HepG2 (cell line): ENCODE measurements around the gene EIF4E1B. TPM values are rescaled to one million over a fixed set of nuclear protein-coding genes. Genes with fewer than 3 reads are reported as not detected.
A peak's percentile ranks its signal among the peaks of the same experiment; 100 is the strongest.

ENCODE experiments used
- ATAC-seq: fragments of 200-7000 bp; cut with Tn5 transposase; 3 replicates; pipeline ENCODE4 v1.9.1; 2020; ENCODE audit warnings: mild to moderate bottlenecking, moderate library complexity
- BruUV-seq: library from RNA; stranded (reverse); fragments of 400-500 nt; replicated peaks from 2 replicates; lab custom pipeline; 2021; lab: Mats Ljungman, UMichigan
- CTCF ChIA-PET: fragments of 300-600 bp; formaldehyde crosslinking; extraction: SDS; loops from one replicate; lab custom pipeline; 2021; ENCODE audit warnings: low total read pairs, inconsistent platforms, low intra/inter-chr PET ratio; lab: Yijun Ruan, JAX
- POLR2A ChIA-PET: fragments of 350-600 bp; sonication (Branson Sonifier 250); formaldehyde crosslinking; loops from one replicate; lab custom pipeline; 2020; ENCODE audit warnings: antibody characterized with exemption, inconsistent platforms; lab: Yijun Ruan, JAX
- DNase-seq: peaks from one replicate; pipeline ENCODE4 v3.0.0-alpha.2; 2015; ENCODE audit warnings: low spot score
- FAIRE-seq: peaks from 3 replicates; lab custom pipeline; 2011; peaks lifted over from hg19 to GRCh38; lab: Jason Lieb, UNC
- H2AFZ ChIP-seq: one replicate; pipeline ENCODE4 v1.6.1; 2011; ENCODE audit warnings: low read length, inconsistent platforms
- H3K27ac ChIP-seq: fragments of 300-600 bp; 3 replicates; pipeline ENCODE4 v1.8.0; 2011; ENCODE audit warnings: mixed run types, mild to moderate bottlenecking, mixed read lengths, low read length, inconsistent platforms; ENCODE audit not compliant: insufficient read depth; ENCODE audit errors: extremely low read length
- H3K27me3 ChIP-seq, 2 experiments: fragments of 200-600 bp in 1 of 2; 2 replicates in 1 of 2; 3 replicates in 1 of 2; pipeline versions ENCODE4 v1.6.0 to v1.8.0; 2011; ENCODE audit warnings: low read length in 2 of 2, mild to moderate bottlenecking in 2 of 2, moderate library complexity in 2 of 2, inconsistent platforms in 1 of 2; ENCODE audit not compliant: insufficient read depth in 2 of 2, control insufficient read depth in 1 of 2
- H3K36me3 ChIP-seq, 2 experiments: fragments of 200-600 bp in 1 of 2; replicated peaks in 1 of 2; 2 replicates in 1 of 2; 3 replicates in 1 of 2; pipeline versions ENCODE4 v1.5.1 to v1.8.0; 2011; ENCODE audit warnings: low read length in 2 of 2, inconsistent platforms in 1 of 2; ENCODE audit not compliant: insufficient read depth in 2 of 2, control insufficient read depth in 1 of 2
- H3K4me1 ChIP-seq: 2 replicates; pipeline ENCODE4 v1.5.1; 2012; ENCODE audit warnings: low read length, inconsistent platforms; ENCODE audit not compliant: insufficient read depth
- H3K4me2 ChIP-seq: 2 replicates; pipeline ENCODE4 v1.6.0; 2011; ENCODE audit warnings: low read depth, low read length, inconsistent platforms
- H3K4me3 ChIP-seq, 3 experiments: fragments of 200-600 bp in 1 of 3; sonication (generic), shearing (Covaris generic) in 1 of 3; replicated peaks in 1 of 3; 2 replicates each; pipeline ENCODE4 v1.5.1; 2011 to 2016; ENCODE audit warnings: low read length in 3 of 3, inconsistent platforms in 2 of 3, low read depth in 2 of 3, mild to moderate bottlenecking in 2 of 3, control low read depth in 1 of 3, mixed read lengths in 1 of 3; ENCODE audit not compliant: insufficient read depth in 1 of 3
- H3K79me2 ChIP-seq: one replicate; pipeline ENCODE4 v1.6.1; 2011; ENCODE audit warnings: low read length, inconsistent platforms; ENCODE audit not compliant: insufficient read depth
- H3K9ac ChIP-seq: 2 replicates; pipeline ENCODE4 v1.6.0; 2011; ENCODE audit warnings: mild to moderate bottlenecking, low read depth, low read length, inconsistent platforms; ENCODE audit not compliant: insufficient read depth
- H3K9me3 ChIP-seq: 2 replicates; pipeline ENCODE4 v1.5.1; 2012; ENCODE audit warnings: mild to moderate bottlenecking, low read length
- H4K20me1 ChIP-seq: 2 replicates; pipeline ENCODE4 v1.6.0; 2011; ENCODE audit warnings: inconsistent platforms, mild to moderate bottlenecking, low read length, moderate library complexity; ENCODE audit not compliant: insufficient read depth
- CENPT ChIP-seq: sonication (generic); formaldehyde crosslinking; IDR thresholded peaks from 2 replicates; pipeline ENCODE4 v1.8.0; 2022; ENCODE audit warnings: low read depth, mild to moderate bottlenecking, moderate library complexity, missing genetic modification reagents
- HCFC1 ChIP-seq: fragments of 150-350 bp; IDR thresholded peaks from 2 replicates; pipeline ENCODE4 v1.6.1; 2014; ENCODE audit warnings: low read depth, low read length
- HNRNPL ChIP-seq: fragments of 200-400 bp; formaldehyde crosslinking; IDR thresholded peaks from 2 replicates; pipeline ENCODE4 v1.6.1; 2017; ENCODE audit warnings: mild to moderate bottlenecking, low read depth, low read length
- HOXA9 ChIP-seq: sonication (generic); formaldehyde crosslinking; IDR thresholded peaks from 2 replicates; pipeline ENCODE4 v1.8.1; 2022; ENCODE audit warnings: missing genetic modification reagents, mild to moderate bottlenecking, moderate library complexity, borderline replicate concordance
- MIXL1 ChIP-seq: IDR thresholded peaks from 2 replicates; pipeline ENCODE4 v1.6.1; 2016
- NCOA1 ChIP-seq: sonication (generic); formaldehyde crosslinking; IDR thresholded peaks from 2 replicates; pipeline ENCODE4 v1.9.0; 2021; ENCODE audit warnings: missing genetic modification reagents
- NR2C2 ChIP-seq: sonication (generic); formaldehyde crosslinking; IDR thresholded peaks from 2 replicates; pipeline ENCODE4 v1.4.0; 2020; ENCODE audit warnings: missing genetic modification reagents, mild to moderate bottlenecking, moderate library complexity, borderline replicate concordance
- PHF21A ChIP-seq: sonication (generic); formaldehyde crosslinking; IDR thresholded peaks from 2 replicates; pipeline ENCODE4 v1.5.0; 2020; ENCODE audit warnings: mild to moderate bottlenecking, missing genetic modification reagents
- RAD21 ChIP-seq: fragments of 450-650 bp; formaldehyde crosslinking; IDR thresholded peaks from 2 replicates; pipeline ENCODE4 v1.5.0; 2020; ENCODE audit warnings: mild to moderate bottlenecking
- RARA ChIP-seq: IDR thresholded peaks from 2 replicates; pipeline ENCODE4 v1.6.1; 2016; ENCODE audit warnings: missing genetic modification reagents, missing compliant biosample characterization
- REXO4 ChIP-seq: sonication (generic); formaldehyde crosslinking; IDR thresholded peaks from 2 replicates; pipeline ENCODE4 v1.8.0; 2022; ENCODE audit warnings: missing genetic modification reagents, mild to moderate bottlenecking, borderline replicate concordance
- SATB2 ChIP-seq: sonication (generic); formaldehyde crosslinking; IDR thresholded peaks from 2 replicates; pipeline ENCODE4 v1.5.0; 2020; ENCODE audit warnings: missing genetic modification reagents
- SPEN ChIP-seq: sonication (generic); formaldehyde crosslinking; IDR thresholded peaks from 2 replicates; pipeline ENCODE4 v1.5.1; 2020; ENCODE audit warnings: low read depth, mild to moderate bottlenecking, missing genetic modification reagents
- ZNF572 ChIP-seq: sonication (generic); formaldehyde crosslinking; IDR thresholded peaks from 2 replicates; pipeline ENCODE4 v1.5.1; 2020; ENCODE audit warnings: mild to moderate bottlenecking, missing genetic modification reagents
- ZNF75D ChIP-seq: sonication (generic); formaldehyde crosslinking; IDR thresholded peaks from 2 replicates; pipeline ENCODE4 v1.8.1; 2023; ENCODE audit warnings: missing genetic modification reagents, mild to moderate bottlenecking, borderline replicate concordance
- ZSCAN22 ChIP-seq: sonication (generic); formaldehyde crosslinking; IDR thresholded peaks from 2 replicates; pipeline ENCODE4 v1.4.0; 2020; ENCODE audit warnings: mild to moderate bottlenecking, missing genetic modification reagents
- WGBS: methylation state at CpG from one replicate; pipeline ENCODE4 v1.1.6; 2017; ENCODE audit warnings: low lambda C conversion rate; 5-methylcytosine and 5-hydroxymethylcytosine counted together
- in situ Hi-C: cut with HindIII; loops from 2 replicates; pipeline ENCODE4 v1.10.0; 2017; ENCODE audit warnings: low pct_unique_long_range_greater_than_20kb; ENCODE audit not compliant: extremely low pct_ligation_motif_present
- intact Hi-C: fragments of 100-400 bp; cut with micrococcal nuclease; formaldehyde crosslinking; loops from one replicate; pipeline ENCODE4 v1.10.0; 2022; ENCODE audit not compliant: unreplicated experiment
- polyA plus RNA-seq, 8 experiments: library from polyadenylated mRNA; depleted of rRNA in 3 of 8; stranded (reverse) in 7 of 8; unstranded in 1 of 8; fragments of >200 nt; fragmentation: Illumina TruSeq in 4 of 8; extraction: Trizol in 4 of 8; gene quantifications; 2 replicates each; pipeline versions ENCODE4 v1.2.1 to v1.2.3, GENCODE V29; 2011 to 2016; ENCODE audit warnings: low read depth in 4 of 8, missing spikeins in 1 of 8, mixed read lengths in 1 of 8; ENCODE audit not compliant: insufficient read depth in 1 of 8
- total RNA-seq, 5 experiments: library from RNA; depleted of rRNA; stranded (reverse); fragments of >200 nt; fragmentation: Illumina TruSeq; extraction: Trizol; gene quantifications; 2 replicates each; pipeline ENCODE4 v1.2.3, GENCODE V29; 2016; ENCODE audit warnings: low read depth in 1 of 5
- TF ChIP-seq, protein P1 (sequence below): sonication (generic); formaldehyde crosslinking; conservative IDR thresholded peaks from 2 replicates; pipeline ENCODE4 v1.8.1; 2023; ENCODE audit warnings: missing genetic modification reagents

EIF4E1B gene
- total and polyA plus RNA-seq, 2 of the 13 experiments (the other 11 are each of a cell fraction or from before 2014, with no cell fraction given) = not detected

DNA sequence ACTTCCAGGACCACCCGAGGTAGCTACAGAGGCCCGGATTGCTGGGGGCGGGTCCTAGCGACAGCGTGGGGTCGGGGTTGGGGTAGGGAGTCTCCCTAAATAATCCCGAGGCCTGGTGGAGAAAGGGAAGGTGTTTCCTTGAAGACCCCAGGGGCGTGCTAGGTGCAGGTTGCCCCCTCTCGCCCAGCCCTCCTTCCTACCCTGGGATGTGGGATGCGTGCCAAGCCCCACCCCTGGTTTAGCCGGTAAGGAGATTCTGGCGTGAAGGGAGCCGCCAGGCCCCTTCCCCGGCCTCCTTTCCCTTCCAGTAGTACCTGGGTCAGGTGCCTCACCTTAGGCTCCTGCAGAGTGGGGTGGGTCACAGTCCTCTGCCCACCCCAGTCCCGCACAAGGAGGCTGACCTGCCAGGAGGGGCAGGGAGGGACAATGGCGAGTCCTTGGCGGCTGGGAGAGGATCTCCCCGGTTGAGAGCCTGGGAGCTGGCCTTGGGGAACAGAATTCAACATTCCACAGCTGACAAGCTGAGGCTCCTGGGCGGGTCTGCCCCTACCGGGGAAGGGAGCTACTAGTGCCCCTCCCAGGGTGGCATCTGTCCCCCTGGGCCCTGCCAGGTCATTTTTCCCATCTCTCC lies 17.5 kb downstream of the EIF4E1B start:
- H3K4me3 ChIP-seq = peak overlapping the region; percentile 68 to 82 (median 79)
- TF ChIP-seq ZSCAN22 (CRISPR knock-in tag) (no peak), HNRNPL (0 out of 2 replicates have a peak, but pooled peaks have one; percentile 31), RARA (no peak), REXO4 (CRISPR knock-in tag) (0 out of 2 replicates have a peak, but pooled peaks have one; percentile 22), ZNF572 (CRISPR knock-in tag) (0 out of 2 replicates have a peak, but pooled peaks have one; percentile 44), SPEN (CRISPR knock-in tag) (peak; percentile 7; the same call in 1 of the 2 replicates)
- intact Hi-C loops (no loop called here), in situ Hi-C loops (no loop called here)
- H3K27ac ChIP-seq = no peak overlapping the region
- no peaks in the 10 kb centered on the region for H3K36me3 ChIP-seq
- no peaks in the 10 kb centered on the region for H3K79me2 ChIP-seq
- no CpG with 5 or more reads among the region's 20 CpGs for WGBS
- TSS peak; percentile 67 for BruUV-seq
- ATAC-seq (peak; percentile 16), FAIRE-seq (no peak), DNase-seq (no peak)
- H3K9ac ChIP-seq = peak overlapping the region; percentile 73
- H2AFZ ChIP-seq = no peak overlapping the region
- peak overlapping the region; percentile 88 for H3K4me2 ChIP-seq
- no peaks in the 10 kb centered on the region for H4K20me1 ChIP-seq
- no peaks in the 10 kb centered on the region for H3K9me3 ChIP-seq
- peaks cover 21% of the 10 kb centered on the region for H3K4me1 ChIP-seq
- H3K27me3 ChIP-seq = peaks cover 7 to 20% of the 10 kb centered on the region in 2 experiments; a peak in 4 of 5 replicates
- ChIA-PET CTCF (no interaction called here), POLR2A (interaction anchor here (0.5 to 1.6 kb wide), 3 partner anchors 11 to 219 kb away, joined by 3 to 5 read pairs (median 4); partner anchors contain the start of gene RNF44)

DNA sequence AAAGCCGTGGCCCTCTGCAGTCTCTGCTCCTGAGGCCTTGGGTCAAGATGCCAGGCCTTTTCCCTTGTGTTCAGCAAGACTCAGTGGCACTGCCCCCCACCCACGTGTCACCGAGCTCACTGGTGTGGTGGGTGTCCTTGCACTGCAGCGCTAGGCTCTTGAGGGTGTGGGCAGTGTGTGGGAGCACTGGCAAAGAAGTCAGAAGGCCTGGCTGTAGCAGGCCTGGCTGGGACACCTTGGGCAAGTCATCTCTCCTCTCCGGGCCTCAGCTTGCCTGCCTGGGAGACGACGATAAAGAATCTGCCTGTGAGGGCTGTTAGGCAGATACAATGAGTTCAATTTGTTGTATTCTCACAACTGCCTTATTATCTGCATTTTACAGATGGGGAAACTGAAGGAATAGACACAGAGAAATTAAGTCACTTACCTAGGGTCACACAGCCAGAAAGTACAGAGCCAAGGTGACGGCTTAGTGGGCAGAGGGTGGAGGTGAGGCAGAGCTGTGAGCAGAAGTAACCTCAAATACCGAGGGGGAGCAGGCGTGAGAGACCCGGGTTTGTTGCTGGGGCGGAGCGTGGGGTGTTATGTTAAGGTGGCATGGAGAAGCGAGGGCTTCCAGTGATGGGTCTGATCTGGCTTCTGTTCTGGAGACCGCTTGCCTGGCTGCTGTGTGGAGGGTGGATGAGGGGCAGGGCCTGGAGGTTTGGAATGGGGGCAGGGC lies 18.2 kb downstream of the EIF4E1B start:
- BruUV-seq = no TSS peak
- H3K27ac ChIP-seq = no peak overlapping the region
- in situ Hi-C loops (no loop called here), intact Hi-C loops (no loop called here)
- H3K36me3 ChIP-seq = no peaks in the 10 kb centered on the region; a peak in 1 of 5 replicates
- WGBS = 71% methylated on average over 12 of the region's 15 CpGs
- DNase-seq (no peak), ATAC-seq (no peak), FAIRE-seq (no peak)
- peaks cover 21% of the 10 kb centered on the region for H3K4me1 ChIP-seq
- H4K20me1 ChIP-seq = no peaks in the 10 kb centered on the region
- no peak overlapping the region for H2AFZ ChIP-seq
- peak overlapping the region; percentile 73; the same call in 1 of the 2 replicates for H3K9ac ChIP-seq
- ChIA-PET POLR2A (no interaction called here), CTCF (no interaction called here)
- peaks cover 3 to 17% of the 10 kb centered on the region in 2 experiments; a peak in 4 of 5 replicates for H3K27me3 ChIP-seq
- no peaks in the 10 kb centered on the region for H3K79me2 ChIP-seq
- peak overlapping the region; percentile 1 to 82 (median 79); a peak in 3 of 6 replicates for H3K4me3 ChIP-seq
- peak overlapping the region; percentile 88 for H3K4me2 ChIP-seq
- H3K9me3 ChIP-seq = no peaks in the 10 kb centered on the region
- no peak for TF ChIP-seq HCFC1
- no peak for TF ChIP-seq ZNF75D (CRISPR knock-in tag)
- TF ChIP-seq MIXL1 (CRISPR knock-in tag) = no peak
- no peak for TF ChIP-seq HOXA9 (CRISPR knock-in tag)
- no peak for TF ChIP-seq CENPT (CRISPR knock-in tag)
- TF ChIP-seq, protein P1, sequence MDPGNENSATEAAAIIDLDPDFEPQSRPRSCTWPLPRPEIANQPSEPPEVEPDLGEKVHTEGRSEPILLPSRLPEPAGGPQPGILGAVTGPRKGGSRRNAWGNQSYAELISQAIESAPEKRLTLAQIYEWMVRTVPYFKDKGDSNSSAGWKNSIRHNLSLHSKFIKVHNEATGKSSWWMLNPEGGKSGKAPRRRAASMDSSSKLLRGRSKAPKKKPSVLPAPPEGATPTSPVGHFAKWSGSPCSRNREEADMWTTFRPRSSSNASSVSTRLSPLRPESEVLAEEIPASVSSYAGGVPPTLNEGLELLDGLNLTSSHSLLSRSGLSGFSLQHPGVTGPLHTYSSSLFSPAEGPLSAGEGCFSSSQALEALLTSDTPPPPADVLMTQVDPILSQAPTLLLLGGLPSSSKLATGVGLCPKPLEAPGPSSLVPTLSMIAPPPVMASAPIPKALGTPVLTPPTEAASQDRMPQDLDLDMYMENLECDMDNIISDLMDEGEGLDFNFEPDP (CRISPR knock-in tag) = no peak
- 0 out of 2 replicates have a peak, but pooled peaks have one; percentile 19 for TF ChIP-seq HNRNPL
- TF ChIP-seq SPEN (CRISPR knock-in tag) = no peak
- TF ChIP-seq NR2C2 = no peak
- no peak for TF ChIP-seq SATB2 (CRISPR knock-in tag)
- TF ChIP-seq NCOA1 = no peak
- TF ChIP-seq RAD21 (CRISPR knock-in tag) = no peak
- no peak for TF ChIP-seq PHF21A
